ENCODE measurements around the gene ECE1.

Gene ECE1

DNA sequence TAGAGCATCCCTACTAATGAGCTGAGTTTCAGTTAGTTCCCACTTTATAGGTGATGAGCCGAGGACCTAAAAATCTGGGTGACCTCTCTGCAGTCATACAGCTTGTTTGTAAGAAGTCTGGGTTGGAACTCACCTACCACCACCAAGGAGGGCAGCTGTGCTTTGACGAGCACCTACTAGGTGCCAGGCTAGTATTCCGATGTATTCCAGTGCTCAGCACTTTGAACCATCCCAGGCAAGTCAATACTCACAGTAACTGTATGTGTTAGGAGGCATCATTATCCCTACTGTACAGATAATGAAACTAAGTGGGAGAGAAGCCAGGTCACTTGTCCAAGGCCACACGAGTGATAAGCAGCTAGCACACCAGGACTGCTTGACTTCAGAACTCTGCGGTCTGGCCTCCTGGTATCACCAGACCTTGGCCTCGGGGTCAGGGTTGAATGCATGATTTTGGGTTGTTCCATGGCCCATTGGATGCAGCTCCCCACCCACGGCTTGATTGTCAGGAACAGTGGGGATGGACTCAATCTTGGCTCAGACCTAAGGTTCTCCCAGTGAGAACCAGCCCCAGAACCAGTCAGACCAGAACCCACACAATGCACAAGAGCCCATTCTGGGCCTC is 20.7 kb downstream of the ECE1 start:
- no peak for DNase-seq (ENCODE audit: low read depth, low spot score)

DNA sequence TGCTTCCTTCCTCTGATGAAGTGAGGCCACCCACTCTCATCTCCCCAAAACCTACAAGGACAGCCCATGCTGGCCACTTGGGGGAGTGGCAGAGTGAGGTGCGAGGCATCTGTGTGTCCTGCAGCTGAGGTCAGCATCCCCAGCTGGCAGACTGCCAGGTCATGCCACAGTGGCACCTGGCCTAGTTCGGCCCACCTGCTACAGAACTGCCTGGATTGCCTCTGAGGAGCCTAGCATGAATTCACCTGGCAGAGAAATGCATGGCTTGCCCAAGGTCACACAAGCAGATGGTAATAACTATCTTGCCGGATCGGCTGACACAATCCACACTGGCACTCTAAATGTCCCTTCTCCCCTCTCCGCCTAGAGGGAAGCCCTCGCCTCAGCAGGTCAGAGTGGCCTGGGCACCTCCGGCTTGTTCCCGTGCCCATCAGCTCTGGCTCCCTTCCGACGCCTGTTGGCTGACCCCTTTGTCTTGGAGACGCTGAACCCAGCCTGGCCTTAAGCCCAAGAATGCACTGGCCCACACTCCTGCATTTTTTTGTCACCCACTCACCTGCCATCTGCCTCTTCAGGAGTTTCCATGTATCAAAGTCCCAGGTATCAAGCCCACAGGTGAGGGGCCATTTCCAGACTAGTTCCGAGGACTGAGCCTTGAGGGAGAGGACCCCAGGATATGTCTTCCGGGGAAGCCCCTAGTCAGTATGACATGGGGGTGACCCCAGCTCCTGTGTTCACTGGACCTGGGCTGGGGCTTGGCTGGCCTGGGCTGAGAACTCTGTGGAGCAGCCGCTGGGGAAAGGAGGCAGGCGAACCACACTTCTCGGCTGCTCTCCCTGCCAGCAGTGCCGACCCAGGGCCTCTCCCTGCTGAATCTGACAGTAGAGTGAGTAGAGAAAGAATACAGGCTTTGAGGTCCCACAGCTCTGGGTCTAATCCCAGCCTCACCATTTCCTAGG is 21.7 kb downstream of the ECE1 start:
- no peak for DNase-seq (ENCODE audit: low read depth, low spot score)

GRCh38 chr1:21267191-21268077 is 22.8 kb downstream of the ECE1 start:
- no peak for DNase-seq (ENCODE audit: low read depth, low spot score)

DNA sequence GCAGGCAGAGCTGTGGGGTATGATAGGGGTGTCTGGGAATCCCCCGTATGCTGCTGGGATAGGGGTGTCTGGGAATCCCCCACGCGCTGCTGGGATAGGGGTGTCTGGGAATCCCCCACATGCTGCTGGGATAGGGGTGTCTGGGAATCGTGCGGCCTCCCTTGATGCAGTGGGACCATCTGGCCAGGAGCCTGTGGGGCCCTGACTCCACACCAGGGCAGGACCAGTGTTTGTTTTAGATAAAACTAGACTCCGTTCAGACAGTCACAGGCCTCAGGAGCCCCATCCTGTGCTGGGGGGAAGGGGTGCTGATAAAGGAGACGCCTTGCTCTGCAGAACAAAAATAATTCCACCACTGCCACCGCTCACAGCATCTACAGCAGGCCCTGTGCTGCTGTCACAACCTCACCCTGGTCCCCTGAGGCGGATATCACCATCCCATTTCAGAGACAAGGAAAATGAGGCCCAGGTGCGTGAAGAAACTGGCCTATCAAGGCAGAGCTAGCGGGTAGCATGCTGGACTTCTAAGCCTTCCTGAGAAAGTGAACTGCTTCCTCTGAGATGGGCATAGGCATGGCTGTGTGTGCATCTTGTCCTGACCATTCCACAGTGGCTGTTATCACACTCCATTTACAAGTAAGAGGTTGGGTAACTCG is 24.0 kb downstream of the ECE1 start:
- DNase-seq (ENCODE audit: low read depth, low spot score), result no peak

GRCh38 chr1:21265644-21266043 is 24.6 kb downstream of the ECE1 start:
- no peak for DNase-seq (ENCODE audit: low read depth, low spot score)

DNA sequence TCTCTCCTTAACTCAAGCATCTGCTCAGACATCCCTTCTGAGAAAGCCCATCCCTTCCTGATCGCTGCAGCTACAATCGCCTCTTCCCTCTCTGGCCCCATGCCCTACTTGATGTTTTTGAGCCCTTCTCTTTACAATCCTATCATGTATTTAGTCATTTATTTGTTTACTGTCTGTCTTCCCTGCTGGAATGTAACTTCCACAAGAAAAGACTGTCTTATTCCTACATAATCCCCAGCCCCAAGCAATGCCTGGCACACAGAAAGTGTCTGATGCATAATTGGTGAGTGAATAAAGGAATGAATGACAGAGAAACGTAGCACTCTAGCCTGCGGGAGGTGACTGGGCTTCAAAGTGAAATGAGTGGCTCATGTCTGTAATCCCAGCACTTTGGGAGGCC is 25.4 kb downstream of the ECE1 start:
- DNase-seq (ENCODE audit: low read depth, low spot score), result no peak

DNA sequence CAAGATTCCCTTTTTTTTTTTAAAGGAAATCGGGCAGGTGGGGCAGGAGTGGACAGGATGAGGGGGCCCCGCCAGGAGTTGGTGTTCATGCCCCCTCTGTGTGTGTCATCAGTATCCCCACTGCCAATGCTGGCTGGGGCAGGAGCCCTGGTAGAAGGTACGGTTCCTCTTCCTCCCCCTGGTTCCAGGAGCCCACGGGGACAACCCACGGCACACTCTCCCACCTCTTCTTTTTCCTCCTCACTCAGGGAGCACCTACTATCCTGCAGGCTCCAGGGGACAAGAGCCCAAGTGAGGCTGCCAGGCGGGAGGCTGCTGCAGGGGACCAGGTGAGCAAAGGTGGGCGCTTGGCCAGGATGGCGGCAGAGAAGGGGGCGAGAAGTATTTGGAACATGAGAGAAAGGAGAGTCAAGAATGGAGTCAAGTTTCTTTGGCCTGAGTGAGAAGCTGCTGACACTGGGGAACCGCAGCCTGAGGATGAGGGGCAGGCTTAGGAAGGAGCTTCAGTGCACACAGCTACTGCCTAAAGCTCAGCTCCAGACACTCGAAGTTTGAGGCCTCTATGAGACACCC is 26.5 kb downstream of the ECE1 start:
- no peak for DNase-seq (ENCODE audit: low read depth, low spot score)

- no peak for DNase-seq (ENCODE audit: low read depth, low spot score)
Measured at GRCh38 chr1:21263052-21263429, 27.2 kb downstream of the ECE1 start.

DNA sequence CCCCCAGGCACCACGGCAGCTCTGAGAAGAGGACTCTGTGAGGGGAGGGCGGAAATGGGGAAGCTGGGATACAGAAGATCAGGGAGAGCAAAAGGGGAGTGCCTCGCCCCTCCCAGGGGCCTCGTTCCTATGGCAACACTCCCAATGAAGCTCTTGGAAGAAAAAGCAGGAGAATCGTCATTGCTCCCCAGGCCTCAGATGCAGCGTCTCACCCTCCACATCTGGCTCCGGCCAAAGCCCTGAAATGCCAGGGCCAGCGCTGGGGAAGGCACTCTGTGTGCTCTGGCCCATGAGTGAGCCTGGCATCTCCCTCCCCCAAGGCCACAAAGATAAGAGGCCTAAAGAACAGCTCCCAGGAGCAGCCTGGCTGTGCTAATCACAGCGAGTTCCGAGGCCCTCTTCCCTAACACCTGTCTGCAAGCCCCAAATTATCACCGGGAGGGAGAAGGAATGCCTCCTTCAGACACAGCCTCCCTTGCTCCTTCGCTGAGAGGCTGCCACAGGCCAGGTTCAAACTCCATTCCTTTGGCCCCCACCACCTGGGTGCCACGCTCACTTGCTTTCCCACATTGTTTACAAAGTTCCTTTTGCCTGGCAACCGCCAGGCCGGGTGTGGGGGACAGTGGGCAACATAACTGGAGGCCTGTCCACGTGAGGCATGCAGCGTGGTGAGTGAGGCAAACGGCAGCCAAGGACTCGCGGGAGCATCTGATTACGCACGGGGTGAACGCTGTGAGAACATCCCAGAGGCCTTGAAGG is 27.8 kb downstream of the ECE1 start:
- DNase-seq (ENCODE audit: low read depth, low spot score), result no peak

- no peak for DNase-seq (ENCODE audit: low read depth, low spot score)
Measured at GRCh38 chr1:21261551-21262292, 28.5 kb downstream of the ECE1 start.

- DNase-seq (ENCODE audit: low read depth, low spot score), result no peak
Measured at GRCh38 chr1:21260405-21261125, 29.7 kb downstream of the ECE1 start.

- no peak for DNase-seq (ENCODE audit: low read depth, low spot score)
Measured at GRCh38 chr1:21259316-21260076, 30.8 kb downstream of the ECE1 start.

DNA sequence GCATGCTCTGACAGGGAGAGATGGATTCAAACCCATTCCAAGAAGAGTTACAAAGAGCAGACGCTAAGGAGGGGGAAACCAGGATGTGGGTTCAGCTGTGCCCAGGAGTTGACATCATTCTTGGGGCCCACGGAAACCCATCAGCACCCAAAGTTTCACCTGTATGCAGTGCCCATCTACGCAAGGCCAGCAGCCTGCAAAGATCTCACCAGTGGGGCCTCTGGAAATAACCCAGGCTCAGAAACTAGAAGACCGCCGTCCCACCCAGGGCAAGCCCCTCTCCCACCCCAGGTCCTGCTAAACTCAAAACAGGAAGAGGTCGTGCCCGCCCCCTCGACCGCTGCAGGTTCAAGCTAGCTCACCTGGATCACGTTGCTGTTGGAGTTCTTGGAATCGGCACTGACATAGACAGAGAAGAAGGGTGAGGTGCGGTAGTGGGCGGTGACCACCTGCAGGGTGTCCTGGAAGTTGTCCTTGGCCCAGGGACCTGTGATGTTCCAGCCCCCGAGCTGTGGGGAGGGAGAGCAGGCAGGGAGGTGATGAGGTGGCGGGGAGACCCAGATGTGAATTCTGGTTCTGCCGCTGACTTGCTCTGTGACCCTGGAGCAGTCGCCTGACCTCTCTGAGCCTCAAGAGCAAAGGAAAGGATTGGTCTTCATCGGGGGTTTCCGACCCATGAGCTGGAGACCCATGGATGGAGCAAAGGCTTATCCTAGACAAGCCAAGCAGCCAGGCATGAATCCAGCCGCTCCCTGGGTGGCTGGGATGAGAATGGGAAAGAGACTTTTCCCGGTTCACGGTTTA is 31.7 kb downstream of the ECE1 start:
- DNase-seq (ENCODE audit: low read depth, low spot score), result no peak

- no peak for DNase-seq (ENCODE audit: low read depth, low spot score)
Measured at GRCh38 chr1:21257431-21258135, 32.7 kb downstream of the ECE1 start.

- no peak for DNase-seq (ENCODE audit: low read depth, low spot score)
Measured at GRCh38 chr1:21256776-21257175, 33.5 kb downstream of the ECE1 start.

DNA sequence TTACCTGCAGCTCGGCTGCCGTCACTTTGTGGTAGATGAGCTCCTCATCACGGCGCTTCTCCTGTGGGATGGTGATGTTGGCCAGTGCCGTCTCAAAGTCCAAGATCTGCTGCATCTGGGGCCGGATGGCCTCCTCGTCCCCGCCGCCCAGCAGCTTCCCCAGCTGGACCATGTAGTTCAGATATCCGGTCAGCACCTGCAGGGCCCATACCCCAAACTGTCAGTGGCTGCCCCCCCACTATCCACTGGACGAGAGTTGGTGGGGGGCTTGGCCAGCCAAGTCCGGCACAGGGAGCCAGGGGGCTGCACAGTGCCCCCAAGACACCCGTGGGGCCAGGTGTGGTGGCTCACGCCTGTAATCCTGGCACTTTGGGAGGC is 34.3 kb downstream of the ECE1 start:
- no peak for DNase-seq (ENCODE audit: low read depth, low spot score)
